Fibroblast of the aortic adventitia (primary cell): ENCODE measurements around the gene NFKB1. TPM values are rescaled to one million over a fixed set of nuclear protein-coding genes. Genes with fewer than 3 reads are reported as not detected.

Source experiments
- DNase-seq: peaks from one replicate; pipeline ENCODE4 v3.0.0-alpha.2; 2010; ENCODE audit warnings: low read depth
- H3K4me3 ChIP-seq: 2 replicates; pipeline ENCODE4 v1.5.1; 2011; ENCODE audit warnings: low read depth, mild to moderate bottlenecking, control low read depth, low read length, moderate library complexity
- total RNA-seq: library from RNA; depleted of rRNA; stranded (reverse); fragments of >200 nt; gene quantifications from 2 replicates; pipeline ENCODE4 v1.2.3, GENCODE V29; 2012; ENCODE audit warnings: low replicate concordance
- TF ChIP-seq, protein P1 (sequence below): IDR thresholded peaks from 2 replicates; pipeline ENCODE4 v1.5.1; 2011; ENCODE audit warnings: mild to moderate bottlenecking, low read length, control low read depth, inconsistent platforms; ENCODE audit not compliant: insufficient read depth

The NFKB1 gene
- total RNA-seq, 1 donor, result 21.3 TPM

DNA sequence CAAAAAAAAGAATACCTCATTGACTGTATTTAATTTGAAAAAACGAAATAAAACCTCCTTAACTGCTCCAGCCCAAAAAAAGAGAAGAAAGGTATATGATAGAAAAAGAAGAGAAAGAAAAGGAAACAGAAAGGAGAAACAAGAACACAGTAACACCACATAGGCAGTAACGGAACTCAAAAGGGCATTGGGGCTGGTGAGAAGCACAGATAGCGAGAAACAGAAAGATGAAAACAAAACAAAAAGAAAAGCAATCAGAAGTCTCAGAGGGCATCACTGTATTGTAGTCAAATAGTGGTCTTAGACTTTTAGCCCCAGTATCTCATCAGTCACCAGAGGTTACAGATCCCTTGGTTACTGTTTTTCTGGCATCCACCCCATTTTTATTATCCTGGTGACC, 88.6 kb downstream of the NFKB1 start:
- TF ChIP-seq, protein P1, sequence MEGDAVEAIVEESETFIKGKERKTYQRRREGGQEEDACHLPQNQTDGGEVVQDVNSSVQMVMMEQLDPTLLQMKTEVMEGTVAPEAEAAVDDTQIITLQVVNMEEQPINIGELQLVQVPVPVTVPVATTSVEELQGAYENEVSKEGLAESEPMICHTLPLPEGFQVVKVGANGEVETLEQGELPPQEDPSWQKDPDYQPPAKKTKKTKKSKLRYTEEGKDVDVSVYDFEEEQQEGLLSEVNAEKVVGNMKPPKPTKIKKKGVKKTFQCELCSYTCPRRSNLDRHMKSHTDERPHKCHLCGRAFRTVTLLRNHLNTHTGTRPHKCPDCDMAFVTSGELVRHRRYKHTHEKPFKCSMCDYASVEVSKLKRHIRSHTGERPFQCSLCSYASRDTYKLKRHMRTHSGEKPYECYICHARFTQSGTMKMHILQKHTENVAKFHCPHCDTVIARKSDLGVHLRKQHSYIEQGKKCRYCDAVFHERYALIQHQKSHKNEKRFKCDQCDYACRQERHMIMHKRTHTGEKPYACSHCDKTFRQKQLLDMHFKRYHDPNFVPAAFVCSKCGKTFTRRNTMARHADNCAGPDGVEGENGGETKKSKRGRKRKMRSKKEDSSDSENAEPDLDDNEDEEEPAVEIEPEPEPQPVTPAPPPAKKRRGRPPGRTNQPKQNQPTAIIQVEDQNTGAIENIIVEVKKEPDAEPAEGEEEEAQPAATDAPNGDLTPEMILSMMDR, result no peak
- no peak for DNase-seq
- no peak overlapping the region for H3K4me3 ChIP-seq

DNA sequence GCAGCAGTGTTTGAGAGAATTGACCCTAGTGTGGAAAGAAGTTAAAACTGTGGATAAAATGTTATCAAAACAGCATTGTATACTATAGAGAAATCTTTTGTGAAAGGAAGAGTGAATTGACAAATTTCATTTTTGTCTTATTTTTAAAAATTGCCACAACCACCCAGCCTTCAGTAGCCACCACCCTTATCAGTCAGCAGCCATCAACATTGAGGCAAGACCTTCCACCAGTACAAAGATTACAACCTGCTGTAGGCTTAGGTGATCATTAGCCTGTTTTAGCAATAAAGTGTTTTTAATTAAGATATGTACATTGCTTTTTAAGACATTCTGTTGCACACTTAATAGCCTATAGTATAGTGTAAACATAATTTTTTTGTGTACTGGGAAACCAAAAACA, 91.1 kb downstream of the NFKB1 start:
- TF ChIP-seq, protein P1, result no peak
- H3K4me3 ChIP-seq, result no peak overlapping the region
- DNase-seq, result no peak

GRCh38 chr4:102593147-102593546, 92.0 kb downstream of the NFKB1 start:
- no peak overlapping the region for H3K4me3 ChIP-seq
- no peak for DNase-seq
- TF ChIP-seq, protein P1, result no peak

DNA sequence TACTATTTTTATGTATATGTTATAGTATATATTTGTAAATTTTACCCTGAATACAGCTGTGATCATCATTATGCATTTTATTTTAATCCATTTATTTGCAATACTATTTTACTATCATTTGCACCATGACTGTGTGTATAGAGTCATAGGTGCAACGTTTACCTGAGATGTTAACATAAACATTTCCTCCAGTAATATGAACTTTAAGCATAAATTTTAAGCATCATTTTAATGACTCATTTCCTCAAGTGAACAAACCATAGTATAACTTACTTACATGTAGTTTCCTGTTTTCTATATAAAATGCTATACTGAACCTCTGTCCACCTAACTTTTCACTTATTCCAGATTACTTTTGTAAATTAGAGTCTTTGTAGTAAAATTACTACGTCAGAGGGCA, 92.8 kb downstream of the NFKB1 start:
- H3K4me3 ChIP-seq, result no peak overlapping the region
- TF ChIP-seq, protein P1, result no peak
- no peak for DNase-seq

GRCh38 chr4:102596532-102596931, 95.4 kb downstream of the NFKB1 start:
- TF ChIP-seq, protein P1, result no peak
- no peak for DNase-seq
- no peak overlapping the region for H3K4me3 ChIP-seq

DNA sequence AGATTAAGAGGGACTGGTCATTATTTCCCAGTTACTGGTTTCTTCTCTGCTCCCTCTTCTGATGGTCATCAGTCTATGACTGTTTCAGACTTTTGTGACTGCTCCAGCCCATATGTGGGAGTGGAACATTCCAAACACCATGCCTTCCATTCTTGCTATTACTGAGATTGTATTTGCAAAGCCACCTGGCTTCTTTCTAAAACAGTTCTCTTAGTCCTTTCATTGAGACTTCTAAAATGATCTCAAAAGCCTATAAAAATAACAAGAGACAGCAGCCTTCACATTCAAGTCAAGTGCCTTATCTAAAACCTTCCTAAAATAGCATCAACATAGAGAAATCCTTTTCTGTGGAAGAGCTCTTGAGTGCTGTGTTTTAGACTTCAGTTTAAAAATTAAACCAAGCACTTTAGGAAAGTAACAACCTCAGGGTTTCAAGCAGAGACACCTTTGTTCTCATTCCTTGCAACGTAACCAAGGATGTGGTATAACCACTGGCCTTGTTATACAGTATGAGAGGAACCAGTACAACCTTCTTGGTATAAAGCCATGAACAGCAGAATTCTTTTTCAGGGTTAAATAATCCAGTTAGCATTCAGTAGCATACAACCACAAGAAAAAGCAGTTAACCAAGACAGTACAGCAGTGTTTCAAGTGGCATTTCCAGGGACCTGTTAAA, 97.1 kb downstream of the NFKB1 start:
- peak; percentile 24 for DNase-seq
- no peak overlapping the region for H3K4me3 ChIP-seq
- TF ChIP-seq, protein P1, result no peak
